G401.6 (cell line): ENCODE data around the gene SCAMP2.
"Not testable (repeated sequence)": the region's sequence is repeated elsewhere in the genome, so short reads cannot be mapped to it uniquely, and the experiment has no call there.

Experiments
- FAIRE-seq: peaks from 2 replicates; lab custom pipeline; 2012; peaks lifted over from hg19 to GRCh38; lab: Jason Lieb, UNC

The SCAMP2 gene, protein sequence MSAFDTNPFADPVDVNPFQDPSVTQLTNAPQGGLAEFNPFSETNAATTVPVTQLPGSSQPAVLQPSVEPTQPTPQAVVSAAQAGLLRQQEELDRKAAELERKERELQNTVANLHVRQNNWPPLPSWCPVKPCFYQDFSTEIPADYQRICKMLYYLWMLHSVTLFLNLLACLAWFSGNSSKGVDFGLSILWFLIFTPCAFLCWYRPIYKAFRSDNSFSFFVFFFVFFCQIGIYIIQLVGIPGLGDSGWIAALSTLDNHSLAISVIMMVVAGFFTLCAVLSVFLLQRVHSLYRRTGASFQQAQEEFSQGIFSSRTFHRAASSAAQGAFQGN

DNA sequence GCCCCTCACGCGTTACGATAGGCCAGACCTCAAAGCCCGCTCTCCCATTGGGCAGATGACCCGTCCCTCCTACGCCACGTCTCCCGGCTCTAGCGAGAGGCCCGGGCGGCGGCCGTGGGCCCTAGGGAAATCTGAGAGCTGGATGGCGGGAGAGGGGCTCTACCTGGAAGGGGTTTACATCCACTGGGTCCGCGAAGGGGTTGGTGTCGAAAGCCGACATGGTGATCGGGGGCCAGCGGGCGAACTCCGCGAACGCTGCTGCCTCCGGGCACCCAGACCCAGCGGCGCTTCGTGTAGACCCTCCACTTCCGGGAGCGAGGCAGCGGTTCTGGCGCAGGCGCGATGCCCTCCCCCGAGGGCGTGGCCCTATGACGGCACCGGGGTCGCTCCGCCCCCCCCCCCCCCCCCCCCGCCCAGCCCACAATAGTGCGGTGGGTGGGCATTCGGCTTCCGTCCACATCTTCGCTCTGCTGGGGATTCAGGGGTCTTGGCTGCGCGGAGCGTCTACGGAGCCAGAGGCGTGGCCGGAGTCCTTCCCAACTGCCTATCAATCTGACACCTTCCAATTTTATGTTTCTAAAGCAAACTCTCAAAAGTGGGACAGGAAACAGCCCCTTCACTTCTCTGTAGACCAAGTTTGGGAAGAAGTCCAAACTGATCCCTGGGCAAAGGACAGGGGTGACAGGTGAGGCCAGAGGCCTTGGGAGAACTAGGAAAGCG, at the start of gene SCAMP2:
Gene SCAMP2 (minus strand): TSS at position 330 of the 720 bp plus-strand sequence. CDS start 110 bp downstream, at position 220.
- peak; percentile 6 for FAIRE-seq

DNA sequence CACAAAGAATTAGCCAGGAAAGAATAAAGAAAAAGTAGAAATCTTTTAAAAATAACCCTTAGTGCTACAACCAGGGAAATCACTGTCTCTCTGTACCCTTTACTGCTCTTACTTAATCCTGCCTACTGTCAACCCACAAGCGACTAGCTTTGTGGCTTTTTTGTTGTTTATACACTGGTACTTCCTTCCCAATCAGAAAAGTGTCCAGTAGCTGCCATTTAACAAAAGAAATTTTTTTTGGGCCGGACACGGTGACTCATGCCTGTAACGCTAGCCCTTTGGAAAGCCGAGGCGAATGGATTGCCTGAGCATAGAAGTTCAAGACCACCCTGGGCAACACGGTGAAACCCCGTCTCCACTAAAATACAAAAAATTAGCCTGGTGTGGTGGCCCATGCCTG, 47.3 kb upstream of the SCAMP2 start:
- no peak for FAIRE-seq

DNA sequence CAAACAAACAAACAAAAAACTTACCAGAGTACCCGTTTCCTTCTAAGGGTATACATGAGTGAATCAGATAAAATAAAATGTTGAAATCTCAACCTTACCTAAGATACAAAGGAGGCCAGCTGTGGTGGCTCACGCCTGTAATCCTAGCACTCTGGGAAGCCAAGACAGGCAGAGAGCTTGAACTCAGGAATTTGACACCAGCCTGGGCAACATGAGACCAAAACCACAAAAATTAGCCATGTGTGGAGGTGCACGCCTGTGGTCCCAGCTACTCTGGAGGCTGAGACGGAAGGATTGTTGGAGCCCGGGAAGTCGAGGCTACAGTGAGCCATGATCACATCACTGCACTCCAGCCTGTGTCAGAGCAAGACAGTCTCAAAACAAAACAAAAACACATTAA, 44.5 kb upstream of the SCAMP2 start:
- FAIRE-seq = no peak

DNA sequence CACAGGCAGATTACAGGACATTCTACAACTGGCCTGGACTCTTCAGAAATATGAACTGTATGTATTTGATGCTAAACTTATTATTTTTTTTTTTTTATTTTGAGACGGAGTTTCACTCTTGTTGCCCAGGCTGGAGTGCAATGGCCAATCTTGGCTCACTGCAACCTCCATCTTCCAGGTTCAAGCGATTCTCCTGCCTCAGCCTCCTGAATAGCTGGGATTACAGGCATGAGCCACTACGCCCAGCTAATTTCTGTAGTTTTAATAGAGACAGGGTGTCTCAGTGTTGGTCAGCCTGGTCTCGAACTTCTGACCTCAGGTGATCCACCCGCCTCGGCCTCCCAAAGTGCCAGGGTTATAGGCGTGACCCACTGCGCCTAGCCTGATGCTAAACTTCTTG, 40.6 kb upstream of the SCAMP2 start:
- not testable (repeated sequence) for FAIRE-seq

DNA sequence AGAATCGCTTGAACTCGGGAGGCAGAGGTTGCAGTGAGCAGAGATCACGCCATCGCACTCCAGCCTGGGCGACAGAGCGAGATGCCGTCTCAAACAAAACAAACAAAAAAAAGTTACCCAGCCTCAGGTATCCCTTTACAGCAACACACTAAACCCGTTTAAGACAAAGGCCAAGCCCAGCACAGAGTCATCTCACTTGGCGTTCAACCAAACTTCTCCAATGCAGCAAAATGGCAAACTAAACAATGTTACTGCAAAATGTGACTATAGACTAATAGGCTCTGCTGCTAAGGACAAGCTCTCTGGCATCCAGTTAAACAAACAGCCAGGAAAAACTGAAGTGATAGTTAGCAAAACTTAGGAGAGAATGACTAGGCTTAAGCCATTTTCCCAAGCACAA, 39.9 kb upstream of the SCAMP2 start:
- no peak for FAIRE-seq

DNA sequence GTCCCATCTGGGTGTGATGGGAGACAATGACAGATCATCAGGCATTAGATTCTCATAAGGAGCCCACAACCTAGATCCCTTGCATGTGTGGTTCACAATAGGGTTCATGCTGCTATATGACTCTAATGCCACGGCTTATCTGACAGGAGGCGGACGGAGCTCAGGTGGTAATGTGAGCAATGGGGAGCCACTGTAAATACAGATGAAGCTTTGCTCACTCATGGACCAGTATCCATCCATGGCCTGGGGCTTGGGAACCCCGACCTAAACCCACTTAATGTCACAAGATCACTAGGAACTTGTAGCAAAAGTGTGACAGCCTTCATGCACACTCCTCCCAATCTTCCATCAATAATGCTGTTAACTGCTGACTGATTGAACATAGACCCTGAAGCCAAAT, 35.5 kb upstream of the SCAMP2 start:
- FAIRE-seq = no peak

DNA sequence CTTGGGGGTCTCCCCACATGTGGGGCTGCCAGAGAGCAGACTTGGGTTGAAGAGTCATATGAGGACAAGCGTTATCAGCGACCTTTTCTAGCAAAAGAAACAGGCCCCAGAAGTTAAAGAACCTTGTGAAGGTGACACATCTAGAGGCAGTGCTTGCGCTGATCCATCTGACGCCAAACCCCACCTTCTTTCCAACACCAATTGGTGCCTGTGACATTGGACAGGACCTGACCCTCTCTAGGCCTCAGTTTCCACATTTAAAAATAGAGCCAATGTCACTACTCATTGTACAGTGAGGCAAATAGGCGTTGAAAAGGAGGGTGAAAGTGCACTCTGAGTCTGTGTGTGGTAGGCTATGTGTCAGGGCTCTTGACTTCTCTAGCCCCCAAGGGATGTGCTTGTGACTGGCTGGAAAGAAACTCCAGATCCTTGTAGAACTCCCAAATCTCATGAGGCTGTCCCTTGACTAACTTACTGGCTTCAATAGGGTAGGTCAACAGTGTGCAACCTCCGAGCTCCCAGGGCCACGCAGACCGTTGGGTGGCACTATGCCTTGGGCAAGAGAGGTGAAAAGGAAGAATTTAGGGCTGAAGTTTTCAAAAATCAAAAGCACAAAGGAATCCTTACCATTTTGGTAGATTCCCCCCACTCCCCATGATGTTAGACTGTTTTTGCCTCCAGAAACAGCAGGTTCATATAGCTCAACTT, 34.2 kb upstream of the SCAMP2 start:
- FAIRE-seq = no peak

DNA sequence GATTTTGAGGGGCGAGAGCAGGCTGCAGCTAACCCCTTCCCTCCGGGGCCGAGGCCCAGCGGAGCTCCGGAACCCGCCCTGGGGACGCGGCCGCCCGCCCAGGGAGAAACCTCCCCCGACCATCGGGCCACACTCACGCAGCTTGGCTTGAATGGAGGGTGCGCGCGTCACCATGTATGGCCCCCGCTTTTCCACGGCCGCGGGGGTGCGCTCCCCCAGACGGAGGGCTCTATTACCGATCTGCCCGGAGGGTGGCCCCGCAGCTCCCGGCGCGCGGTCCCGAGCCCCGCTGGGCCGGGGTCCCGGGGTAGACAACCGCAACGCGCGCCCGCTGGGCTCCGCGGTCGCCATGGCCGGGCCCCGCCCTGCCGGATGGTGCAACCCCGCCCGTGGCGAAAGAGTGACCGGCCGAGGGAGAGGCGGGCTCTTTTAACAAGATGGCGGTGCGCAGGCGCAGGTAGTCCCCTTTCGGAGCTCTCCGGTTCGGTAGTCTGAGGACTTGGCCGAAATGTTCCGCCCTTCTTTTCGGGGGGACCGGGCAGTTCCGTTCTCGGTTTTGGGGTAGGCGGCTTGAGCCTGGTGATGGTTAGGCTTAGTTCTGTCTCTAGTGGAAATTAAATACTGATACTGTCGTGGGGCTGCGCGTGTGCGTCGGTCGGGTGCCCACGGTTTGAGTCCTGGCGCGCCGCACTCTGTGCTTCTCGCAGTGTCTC, 33.4 kb upstream of the SCAMP2 start, which contains the start of gene FAM219B:
Gene FAM219B (minus strand): TSS at position 402 of the 713 bp plus-strand sequence. CDS start 51 bp downstream, at position 351.
- no peak for FAIRE-seq

DNA sequence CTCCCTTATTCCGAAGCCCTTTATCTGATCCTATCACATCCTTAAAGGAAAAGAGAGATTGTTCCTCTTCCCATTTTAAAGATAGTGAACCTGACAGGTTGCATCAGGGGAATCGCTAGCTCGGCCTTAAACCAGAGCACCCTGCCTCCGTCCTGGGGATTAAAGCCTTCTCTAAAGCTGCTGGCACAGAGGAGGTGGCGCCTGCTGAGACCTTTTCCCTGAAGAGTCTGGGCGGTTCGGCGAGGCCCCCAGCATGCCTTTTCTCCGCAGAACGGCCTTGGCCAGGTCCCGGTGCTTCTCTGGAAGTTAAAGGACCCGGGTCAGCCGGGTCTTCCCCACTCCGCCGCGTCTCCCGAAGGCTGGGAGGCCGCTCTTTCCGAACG, 32.9 kb upstream of the SCAMP2 start:
- FAIRE-seq = no peak

DNA sequence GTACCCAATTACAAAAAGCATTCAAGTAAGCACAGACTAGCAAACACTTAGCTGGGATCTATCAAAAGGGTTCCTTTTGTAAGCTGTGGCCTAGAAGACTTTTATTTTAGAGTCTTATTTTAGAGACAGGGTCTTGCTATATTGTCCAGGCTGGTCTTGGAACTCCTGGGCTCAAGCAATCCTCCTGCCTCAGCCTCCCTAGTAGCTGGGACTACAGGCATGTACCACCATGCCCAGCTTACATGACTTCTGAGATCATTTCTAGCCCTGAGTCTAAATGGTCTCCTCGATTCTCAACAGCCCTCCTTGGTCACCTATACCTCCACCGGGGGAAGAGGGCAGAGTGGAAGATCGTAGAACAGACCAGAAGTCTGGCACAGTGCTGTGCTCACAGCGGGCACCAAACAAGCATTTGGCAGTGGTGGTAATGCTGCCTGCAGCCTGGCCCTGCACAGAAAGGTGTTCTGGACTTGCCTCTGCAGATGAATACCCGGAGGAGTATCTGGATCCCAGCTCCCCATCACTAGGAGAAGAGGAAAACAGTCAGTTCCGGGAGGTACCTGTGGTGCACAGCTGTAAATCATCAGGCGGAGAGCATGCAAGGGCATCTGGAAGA, 31.1 kb upstream of the SCAMP2 start:
- no peak for FAIRE-seq

DNA sequence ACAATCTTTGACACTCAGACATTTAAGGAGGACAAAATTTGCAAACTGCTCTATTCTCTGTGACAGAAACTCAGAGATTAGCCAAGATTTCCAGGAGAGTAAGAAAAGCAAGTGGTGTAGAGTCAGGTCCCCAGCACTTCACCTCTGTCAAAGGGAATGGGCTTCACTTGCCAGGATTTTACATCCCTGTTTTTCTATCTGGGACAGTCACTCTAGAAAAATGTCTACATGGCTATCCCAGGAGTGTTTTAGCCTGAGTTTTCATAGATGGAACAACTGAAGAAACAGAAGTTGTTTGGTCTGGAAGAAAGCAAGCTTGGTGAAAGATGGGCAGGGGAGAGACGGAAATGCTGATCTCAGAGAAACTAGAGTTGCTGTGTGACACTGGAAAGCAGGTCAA, 30.5 kb upstream of the SCAMP2 start:
- no peak for FAIRE-seq

DNA sequence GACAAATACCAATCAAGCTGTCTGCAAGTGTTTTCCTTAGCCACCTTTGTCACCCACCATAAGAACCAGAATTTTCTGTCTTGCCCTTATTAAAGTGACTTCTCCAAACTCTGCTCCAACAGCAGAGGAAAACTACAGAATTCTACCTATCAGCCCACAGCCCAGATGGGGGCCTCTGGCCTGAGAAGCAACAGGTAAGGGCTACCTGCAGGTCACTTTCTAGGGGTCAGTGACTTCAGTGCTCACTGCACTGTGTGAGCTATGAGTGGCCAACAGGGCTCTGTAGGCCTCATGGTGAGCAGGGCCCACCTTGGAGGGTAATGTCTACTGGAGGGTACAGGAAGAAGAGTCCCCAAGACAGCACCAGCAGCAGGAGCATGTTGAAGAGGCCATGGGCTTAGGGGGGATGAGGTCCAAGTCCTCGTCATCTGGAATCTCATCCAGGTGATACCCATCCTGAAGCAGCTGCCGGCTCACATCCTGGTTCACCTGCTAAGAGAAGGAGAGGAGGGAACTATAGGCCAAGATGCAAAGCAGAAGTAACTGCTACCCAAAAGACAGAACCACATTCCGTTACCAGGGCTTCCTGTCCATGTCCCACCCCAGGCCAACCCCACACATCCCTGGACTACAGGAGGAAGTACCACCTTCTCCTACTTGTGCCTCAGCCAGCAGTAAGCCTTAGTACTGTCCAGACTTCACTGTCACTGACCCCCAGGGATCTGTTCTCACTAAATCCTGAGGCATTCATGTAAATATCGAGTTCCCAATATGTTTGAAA, 29.3 kb upstream of the SCAMP2 start:
- FAIRE-seq = no peak

DNA sequence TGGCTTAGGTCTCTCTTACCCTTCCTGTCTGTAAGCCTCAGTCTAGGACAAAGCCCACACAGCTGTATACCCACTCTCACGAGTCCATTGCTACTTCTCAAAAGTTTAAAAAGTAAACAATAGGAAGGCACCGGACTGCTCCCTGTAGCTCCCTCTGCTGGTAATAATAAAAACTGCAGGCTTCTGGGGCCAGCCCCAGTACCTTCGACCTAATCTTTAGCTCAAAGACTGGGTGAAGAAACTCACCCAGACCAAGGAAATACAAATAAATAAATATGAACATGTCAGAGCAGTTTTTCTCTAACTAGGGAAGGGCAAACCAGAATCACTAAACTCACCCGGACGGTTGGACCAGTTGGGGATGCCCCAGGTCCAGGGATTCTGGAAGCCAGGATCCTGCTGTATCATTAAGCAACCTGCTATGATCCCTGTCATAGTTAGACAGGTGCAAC, 28.5 kb upstream of the SCAMP2 start:
- peak; percentile 84 for FAIRE-seq

DNA sequence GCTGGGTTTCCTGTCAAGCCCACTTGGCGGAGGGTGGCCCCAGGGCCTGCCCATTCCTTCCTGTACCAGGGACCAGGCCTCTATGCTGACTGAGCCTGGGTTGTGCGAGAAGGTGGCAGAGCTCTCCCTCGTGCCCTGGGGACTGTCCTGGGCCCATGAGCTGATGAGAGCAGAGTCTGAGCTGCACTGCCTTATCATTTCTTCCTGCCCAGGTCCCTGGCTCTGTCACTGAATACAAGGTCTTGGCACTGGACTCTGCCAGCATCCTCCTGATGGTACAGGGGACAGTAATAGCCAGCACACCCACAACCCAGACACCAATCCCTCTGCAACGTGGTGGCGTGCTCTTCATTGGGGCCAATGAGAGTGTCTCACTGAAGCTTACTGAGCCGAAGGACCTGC, 24.1 kb upstream of the SCAMP2 start:
- no peak for FAIRE-seq

DNA sequence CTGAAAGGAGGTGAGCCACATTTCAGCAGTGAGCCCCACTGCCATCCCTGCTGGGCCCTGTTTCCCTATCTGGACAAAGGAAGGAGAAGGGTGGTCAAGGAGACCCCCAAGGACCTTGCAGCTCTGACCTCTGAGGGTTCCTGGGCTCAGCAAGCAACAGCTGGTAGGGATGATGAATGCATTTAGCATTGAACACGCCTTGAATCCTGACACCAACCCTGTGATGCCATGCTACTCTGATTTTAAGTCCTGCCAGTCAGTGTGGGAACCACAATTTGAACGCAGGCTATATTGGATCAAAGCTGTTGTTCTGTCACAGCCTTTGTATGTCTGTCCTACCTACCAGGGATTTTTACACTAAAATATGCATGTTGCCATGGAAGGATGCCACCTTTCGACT, 23.2 kb upstream of the SCAMP2 start:
- FAIRE-seq = no peak

DNA sequence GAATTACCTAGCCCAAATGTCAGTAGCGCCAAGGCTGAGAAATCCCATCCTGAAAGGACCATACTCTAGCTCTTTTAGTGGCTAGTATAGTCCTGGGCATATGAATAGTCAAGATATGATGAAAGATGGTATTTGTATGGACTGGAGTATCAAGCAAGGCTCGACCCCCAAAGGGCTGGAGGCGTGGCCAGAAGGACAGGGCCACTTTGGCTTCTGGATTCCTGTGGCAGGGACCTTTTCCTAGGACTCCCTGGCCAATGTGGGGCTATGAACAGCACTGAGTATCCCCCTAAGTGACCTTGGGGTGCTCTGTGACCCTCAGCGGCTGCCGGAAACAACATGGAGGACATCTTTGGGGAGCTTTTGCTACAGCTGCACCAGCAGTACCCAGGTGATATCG, 22.7 kb upstream of the SCAMP2 start:
- no peak for FAIRE-seq

DNA sequence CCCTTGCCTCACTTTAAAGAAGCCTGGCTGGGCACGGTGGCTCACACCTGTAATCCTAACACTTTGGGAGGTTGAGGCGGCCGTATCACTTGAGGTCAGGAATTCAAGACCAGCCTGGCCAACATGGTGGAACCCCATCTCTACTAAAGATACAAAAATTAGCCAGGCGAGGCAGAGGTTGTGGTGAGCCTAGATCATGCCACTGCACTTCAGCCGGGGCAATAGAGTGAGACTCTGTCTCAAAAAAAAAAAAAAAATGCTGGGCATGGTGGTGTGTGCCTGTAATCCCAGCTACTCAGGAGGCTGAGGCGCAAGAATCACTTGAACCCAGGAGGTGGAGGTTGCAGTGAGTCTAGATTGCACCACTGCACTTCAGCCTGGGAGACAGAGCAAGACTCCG, 21.2 kb upstream of the SCAMP2 start:
- FAIRE-seq = not testable (repeated sequence)

DNA sequence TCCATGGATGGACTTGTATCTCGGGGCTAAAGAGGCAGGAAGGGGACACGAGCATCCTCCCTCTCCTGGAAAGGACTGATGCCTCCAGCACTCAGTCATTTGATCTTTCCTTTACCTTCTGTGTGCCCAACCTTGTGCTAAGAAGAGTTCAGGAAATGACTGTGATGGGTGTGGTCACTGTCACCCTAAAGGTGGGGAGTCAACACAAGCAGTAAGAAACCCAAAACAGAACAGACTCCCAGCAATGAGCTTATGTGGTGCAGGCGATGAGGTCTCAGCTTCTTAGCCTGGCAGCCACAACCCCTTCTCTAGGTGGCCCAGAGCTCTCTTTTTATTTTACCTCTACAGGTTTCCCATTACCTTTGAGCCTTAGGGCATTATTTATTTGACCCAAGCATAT, 20.5 kb upstream of the SCAMP2 start:
- no peak for FAIRE-seq

DNA sequence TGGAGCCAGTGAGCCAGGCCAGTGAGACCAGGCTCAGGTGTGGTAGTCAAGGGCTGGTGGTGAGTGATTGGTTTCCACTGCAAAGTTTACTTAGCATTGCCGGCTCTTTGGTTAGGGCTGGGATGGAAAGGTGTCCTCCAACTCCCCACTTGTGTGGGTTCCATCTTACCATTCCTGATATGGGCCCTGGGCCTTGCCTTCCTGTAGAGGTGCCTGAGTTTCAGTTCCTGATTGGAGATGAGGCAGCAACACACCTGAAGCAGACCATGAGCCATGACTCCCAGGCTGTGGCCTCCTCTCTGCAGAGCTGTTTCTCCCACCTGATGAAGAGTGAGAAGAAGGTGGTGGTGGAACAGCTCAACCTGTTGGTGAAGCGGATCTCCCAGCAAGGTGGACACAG, 19.8 kb upstream of the SCAMP2 start:
- no peak for FAIRE-seq

DNA sequence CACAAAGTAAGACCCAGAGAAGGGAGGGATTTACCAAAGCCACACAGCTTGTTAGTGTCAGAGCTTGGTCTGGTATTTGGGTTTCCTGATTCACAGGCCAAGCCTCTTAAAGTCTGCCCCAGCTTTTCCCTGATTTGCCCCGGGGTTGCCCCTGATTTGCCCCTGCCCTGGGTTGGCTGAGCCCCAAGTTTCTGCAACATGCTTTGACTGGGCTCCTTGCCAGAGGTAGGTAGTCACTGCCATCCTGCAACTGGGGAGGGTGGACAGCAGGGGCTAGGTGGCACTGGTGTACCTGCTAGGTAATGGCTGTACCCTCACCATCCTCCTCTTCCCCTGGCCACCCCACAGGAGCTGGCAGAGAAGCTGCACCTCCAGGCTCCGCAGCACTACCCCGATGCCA, 19.1 kb upstream of the SCAMP2 start:
- FAIRE-seq = no peak

DNA sequence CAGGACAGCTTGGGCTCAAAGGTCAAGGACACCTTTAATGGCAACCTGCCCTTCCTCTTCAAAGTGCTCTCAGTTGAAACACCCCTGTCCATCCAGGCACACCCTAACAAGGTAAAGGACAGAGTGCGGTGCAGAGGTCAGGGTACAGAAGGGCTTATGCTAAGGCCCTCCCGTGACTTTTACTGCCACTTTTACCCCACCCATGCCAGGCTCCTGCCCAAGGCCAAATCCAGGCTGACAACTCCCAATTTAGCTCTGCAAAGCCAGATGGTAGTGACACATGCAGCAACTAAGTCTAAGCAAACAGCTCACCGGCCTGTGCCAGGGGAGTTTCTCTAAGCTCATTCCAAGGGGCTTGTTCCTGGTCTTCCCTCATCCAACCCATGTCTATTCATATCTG, 18.3 kb upstream of the SCAMP2 start:
- no peak for FAIRE-seq
